DOHH2 (cell line): ENCODE data around the gene NSDHL.

Experiments
- EZH2phosphoT487 ChIP-seq: fragments of 200-600 bp; sonication (generic); IDR thresholded peaks from 2 replicates; pipeline ENCODE4 v1.6.1; 2017; ENCODE audit warnings: borderline replicate concordance, mild to moderate bottlenecking, antibody characterized with exemption, low read length, moderate library complexity, mixed read lengths
- TF ChIP-seq, protein P1 (sequence below): fragments of 200-600 bp; sonication (generic); IDR thresholded peaks from one replicate; pipeline ENCODE4 v1.5.1; 2014; ENCODE audit warnings: antibody characterized with exemption, mild to moderate bottlenecking, low read depth, low read length; ENCODE audit not compliant: poor library complexity, severe bottlenecking

DNA sequence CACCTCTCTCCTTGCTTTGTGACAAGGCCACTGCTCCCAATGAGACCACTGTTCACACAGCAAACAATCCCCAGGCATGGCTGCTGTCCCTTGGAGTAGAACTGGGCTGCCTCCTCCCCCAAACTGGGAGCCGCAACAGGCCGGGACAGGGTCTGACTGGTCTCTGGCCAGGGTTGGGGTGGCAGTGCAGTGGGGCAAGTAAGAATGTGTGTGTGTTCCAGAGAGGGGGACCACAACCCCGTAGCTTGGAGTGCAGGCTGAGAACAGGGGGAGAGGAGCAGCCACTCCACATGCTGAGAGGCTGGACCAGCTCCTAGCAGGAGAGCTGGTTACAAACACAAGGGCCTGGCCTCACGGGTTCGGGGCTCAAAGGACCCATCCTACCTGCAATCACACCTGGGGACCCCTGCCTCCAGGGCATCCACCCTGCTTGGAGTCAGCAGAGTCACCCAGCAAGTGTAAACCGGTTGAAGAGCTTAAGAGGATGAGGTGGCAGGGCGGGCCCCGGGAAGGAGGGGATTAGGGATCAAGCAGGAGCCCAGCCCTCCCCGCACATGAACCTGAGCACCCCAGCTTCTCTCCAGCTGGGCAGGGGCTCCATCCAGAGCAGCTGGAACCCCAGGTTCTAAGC is 63.2 kb downstream of the NSDHL start:
- TF ChIP-seq, protein P1, sequence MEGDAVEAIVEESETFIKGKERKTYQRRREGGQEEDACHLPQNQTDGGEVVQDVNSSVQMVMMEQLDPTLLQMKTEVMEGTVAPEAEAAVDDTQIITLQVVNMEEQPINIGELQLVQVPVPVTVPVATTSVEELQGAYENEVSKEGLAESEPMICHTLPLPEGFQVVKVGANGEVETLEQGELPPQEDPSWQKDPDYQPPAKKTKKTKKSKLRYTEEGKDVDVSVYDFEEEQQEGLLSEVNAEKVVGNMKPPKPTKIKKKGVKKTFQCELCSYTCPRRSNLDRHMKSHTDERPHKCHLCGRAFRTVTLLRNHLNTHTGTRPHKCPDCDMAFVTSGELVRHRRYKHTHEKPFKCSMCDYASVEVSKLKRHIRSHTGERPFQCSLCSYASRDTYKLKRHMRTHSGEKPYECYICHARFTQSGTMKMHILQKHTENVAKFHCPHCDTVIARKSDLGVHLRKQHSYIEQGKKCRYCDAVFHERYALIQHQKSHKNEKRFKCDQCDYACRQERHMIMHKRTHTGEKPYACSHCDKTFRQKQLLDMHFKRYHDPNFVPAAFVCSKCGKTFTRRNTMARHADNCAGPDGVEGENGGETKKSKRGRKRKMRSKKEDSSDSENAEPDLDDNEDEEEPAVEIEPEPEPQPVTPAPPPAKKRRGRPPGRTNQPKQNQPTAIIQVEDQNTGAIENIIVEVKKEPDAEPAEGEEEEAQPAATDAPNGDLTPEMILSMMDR = no peak
- no peak for TF ChIP-seq EZH2phosphoT487
